ENCODE results near the gene KCTD17. TPM values are rescaled to one million over a fixed set of nuclear protein-coding genes. Genes with fewer than 3 reads are reported as not detected.

KCTD17 gene
- total and polyA plus RNA-seq, 2 of the 13 experiments (the other 11 are each of a cell fraction or from before 2014, with no cell fraction given) = 5.3 to 11.7 TPM

DNA sequence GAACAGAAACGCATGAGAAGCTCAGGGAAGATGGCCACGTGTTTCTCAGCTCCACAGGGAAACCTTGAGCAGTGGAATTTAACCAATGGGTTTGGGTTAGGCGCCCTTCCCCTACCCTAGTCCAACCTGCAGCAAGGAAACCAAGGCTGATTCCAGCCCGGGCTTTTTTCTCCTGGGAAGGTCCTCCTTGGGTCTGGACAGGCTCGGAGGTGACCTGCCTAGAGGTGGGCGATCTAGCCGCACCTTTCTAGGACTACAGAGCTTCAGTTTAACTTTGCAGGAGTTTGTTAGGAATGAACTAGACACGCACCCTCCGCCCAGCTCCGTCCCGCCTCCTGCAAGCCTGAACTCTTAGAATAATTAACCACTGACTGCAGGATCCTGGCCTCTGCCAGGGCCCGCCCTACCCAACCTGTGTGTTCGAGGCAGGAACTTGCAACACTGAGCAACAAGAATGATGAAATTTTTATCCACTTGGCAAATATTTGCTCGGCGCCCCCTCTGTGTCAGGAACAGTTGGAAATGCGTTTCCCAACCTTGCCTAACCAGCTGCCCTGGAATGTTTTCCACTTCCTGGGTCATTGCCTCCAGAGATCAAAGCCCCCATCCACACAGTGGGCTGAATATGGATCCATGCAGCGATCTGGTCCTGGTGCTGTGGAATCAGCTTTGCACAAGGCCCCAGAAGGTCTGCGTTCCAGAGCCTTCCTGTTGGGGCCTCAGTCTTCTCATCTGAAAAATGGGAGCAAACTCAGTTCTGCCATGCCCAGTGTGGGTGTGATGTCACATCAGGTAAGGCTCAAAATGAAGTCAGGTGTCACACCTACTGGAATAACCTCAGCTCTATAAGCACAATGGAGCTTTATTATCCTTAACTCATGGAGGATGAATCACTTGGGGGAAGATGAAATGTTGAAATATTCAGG lies 18.7 kb upstream of the KCTD17 start (continued):
- TF ChIP-seq, protein P1, sequence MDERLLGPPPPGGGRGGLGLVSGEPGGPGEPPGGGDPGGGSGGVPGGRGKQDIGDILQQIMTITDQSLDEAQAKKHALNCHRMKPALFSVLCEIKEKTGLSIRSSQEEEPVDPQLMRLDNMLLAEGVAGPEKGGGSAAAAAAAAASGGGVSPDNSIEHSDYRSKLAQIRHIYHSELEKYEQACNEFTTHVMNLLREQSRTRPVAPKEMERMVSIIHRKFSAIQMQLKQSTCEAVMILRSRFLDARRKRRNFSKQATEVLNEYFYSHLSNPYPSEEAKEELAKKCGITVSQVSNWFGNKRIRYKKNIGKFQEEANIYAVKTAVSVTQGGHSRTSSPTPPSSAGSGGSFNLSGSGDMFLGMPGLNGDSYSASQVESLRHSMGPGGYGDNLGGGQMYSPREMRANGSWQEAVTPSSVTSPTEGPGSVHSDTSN (CRISPR knock-in tag; IDR thresholded peaks at IDR 0.05) = no peak
- TF ChIP-seq WIZ (CRISPR knock-in tag; IDR thresholded peaks at IDR 0.05) (no peak), ZMYM4 (CRISPR knock-in tag; IDR thresholded peaks at IDR 0.05) (peak; percentile 69; the same call in 1 of the 2 replicates), HOXA7 (CRISPR knock-in tag; IDR thresholded peaks at IDR 0.05) (0 out of 2 replicates have a peak, but pooled peaks have one; percentile 56), RFX5 (IDR thresholded peaks at IDR 0.05; ENCODE audit: low read depth, low read length) (no peak), HNRNPL (IDR thresholded peaks at IDR 0.05; ENCODE audit: low read depth, low read length) (no peak; the same call in 1 of the 2 replicates), MAFF (IDR thresholded peaks at IDR 0.05; ENCODE audit: low read depth, low read length) (peak; percentile 64; the same call in 1 of the 2 replicates), RELA (CRISPR knock-in tag; IDR thresholded peaks at IDR 0.05) (peak; percentile 84; the same call in 1 of the 2 replicates), KDM4B (CRISPR knock-in tag; IDR thresholded peaks at IDR 0.05) (peak; percentile 87), RARG (CRISPR knock-in tag; IDR thresholded peaks at IDR 0.05; ENCODE audit: low read depth) (no peak), SNAI1 (CRISPR knock-in tag; IDR thresholded peaks at IDR 0.05; ENCODE audit: borderline replicate concordance) (0 out of 2 replicates have a peak, but pooled peaks have one; percentile 63), CHD2 (IDR thresholded peaks at IDR 0.05; ENCODE audit: low read depth, low read length) (no peak), CHCHD3 (CRISPR knock-in tag; IDR thresholded peaks at IDR 0.05) (no peak), PCBP2 (optimal IDR thresholded peaks at IDR 0.05; ENCODE audit: low read depth, low read length, poor library complexity, severe bottlenecking) (peak; percentile 14), ZNF207 (IDR thresholded peaks at IDR 0.05; ENCODE audit: borderline replicate concordance) (no peak)
- TF ChIP-seq, protein P2, sequence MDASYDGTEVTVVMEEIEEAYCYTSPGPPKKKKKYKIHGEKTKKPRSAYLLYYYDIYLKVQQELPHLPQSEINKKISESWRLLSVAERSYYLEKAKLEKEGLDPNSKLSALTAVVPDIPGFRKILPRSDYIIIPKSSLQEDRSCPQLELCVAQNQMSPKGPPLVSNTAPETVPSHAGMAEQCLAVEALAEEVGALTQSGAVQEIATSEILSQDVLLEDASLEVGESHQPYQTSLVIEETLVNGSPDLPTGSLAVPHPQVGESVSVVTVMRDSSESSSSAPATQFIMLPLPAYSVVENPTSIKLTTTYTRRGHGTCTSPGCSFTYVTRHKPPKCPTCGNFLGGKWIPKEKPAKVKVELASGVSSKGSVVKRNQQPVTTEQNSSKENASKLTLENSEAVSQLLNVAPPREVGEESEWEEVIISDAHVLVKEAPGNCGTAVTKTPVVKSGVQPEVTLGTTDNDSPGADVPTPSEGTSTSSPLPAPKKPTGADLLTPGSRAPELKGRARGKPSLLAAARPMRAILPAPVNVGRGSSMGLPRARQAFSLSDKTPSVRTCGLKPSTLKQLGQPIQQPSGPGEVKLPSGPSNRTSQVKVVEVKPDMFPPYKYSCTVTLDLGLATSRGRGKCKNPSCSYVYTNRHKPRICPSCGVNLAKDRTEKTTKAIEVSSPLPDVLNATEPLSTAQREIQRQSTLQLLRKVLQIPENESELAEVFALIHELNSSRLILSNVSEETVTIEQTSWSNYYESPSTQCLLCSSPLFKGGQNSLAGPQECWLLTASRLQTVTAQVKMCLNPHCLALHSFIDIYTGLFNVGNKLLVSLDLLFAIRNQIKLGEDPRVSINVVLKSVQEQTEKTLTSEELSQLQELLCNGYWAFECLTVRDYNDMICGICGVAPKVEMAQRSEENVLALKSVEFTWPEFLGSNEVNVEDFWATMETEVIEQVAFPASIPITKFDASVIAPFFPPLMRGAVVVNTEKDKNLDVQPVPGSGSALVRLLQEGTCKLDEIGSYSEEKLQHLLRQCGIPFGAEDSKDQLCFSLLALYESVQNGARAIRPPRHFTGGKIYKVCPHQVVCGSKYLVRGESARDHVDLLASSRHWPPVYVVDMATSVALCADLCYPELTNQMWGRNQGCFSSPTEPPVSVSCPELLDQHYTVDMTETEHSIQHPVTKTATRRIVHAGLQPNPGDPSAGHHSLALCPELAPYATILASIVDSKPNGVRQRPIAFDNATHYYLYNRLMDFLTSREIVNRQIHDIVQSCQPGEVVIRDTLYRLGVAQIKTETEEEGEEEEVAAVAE (CRISPR knock-in tag; IDR thresholded peaks at IDR 0.05; ENCODE audit: borderline replicate concordance) = peak; percentile 75; the same call in 1 of the 2 replicates
- TF ChIP-seq, protein P3, sequence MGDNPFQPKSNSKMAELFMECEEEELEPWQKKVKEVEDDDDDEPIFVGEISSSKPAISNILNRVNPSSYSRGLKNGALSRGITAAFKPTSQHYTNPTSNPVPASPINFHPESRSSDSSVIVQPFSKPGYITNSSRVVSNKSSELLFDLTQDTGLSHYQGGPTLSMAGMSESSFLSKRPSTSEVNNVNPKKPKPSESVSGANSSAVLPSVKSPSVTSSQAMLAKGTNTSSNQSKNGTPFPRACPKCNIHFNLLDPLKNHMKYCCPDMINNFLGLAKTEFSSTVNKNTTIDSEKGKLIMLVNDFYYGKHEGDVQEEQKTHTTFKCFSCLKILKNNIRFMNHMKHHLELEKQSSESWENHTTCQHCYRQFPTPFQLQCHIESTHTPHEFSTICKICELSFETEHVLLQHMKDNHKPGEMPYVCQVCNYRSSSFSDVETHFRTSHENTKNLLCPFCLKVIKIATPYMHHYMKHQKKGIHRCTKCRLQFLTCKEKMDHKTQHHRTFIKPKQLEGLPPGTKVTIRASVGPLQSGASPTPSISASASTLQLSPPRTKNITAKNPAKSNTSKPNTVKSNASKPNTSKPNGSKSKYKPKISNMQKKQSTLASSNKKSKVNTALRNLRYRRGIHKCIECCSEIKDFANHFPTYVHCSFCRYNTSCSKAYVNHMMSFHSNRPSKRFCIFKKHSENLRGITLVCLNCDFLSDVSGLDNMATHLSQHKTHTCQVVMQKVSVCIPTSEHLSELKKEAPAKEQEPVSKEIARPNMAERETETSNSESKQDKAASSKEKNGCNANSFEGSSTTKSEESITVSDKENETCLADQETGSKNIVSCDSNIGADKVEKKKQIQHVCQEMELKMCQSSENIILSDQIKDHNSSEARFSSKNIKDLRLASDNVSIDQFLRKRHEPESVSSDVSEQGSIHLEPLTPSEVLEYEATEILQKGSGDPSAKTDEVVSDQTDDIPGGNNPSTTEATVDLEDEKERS (CRISPR knock-in tag; IDR thresholded peaks at IDR 0.05) = peak; percentile 98
- TF ChIP-seq, protein P4, sequence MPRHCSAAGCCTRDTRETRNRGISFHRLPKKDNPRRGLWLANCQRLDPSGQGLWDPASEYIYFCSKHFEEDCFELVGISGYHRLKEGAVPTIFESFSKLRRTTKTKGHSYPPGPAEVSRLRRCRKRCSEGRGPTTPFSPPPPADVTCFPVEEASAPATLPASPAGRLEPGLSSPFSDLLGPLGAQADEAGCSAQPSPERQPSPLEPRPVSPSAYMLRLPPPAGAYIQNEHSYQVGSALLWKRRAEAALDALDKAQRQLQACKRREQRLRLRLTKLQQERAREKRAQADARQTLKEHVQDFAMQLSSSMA (CRISPR knock-in tag; IDR thresholded peaks at IDR 0.05) = peak; percentile 58; the same call in 1 of the 2 replicates
